ENCODE results near the gene PGR.

GRCh38 chr11:101104716-101105115, 24.9 kb downstream of the PGR start:
- TF ChIP-seq, protein P1, sequence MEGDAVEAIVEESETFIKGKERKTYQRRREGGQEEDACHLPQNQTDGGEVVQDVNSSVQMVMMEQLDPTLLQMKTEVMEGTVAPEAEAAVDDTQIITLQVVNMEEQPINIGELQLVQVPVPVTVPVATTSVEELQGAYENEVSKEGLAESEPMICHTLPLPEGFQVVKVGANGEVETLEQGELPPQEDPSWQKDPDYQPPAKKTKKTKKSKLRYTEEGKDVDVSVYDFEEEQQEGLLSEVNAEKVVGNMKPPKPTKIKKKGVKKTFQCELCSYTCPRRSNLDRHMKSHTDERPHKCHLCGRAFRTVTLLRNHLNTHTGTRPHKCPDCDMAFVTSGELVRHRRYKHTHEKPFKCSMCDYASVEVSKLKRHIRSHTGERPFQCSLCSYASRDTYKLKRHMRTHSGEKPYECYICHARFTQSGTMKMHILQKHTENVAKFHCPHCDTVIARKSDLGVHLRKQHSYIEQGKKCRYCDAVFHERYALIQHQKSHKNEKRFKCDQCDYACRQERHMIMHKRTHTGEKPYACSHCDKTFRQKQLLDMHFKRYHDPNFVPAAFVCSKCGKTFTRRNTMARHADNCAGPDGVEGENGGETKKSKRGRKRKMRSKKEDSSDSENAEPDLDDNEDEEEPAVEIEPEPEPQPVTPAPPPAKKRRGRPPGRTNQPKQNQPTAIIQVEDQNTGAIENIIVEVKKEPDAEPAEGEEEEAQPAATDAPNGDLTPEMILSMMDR (conservative IDR thresholded peaks at IDR 0.05; ENCODE audit: low read depth, low read length) = no peak
- no peak for TF ChIP-seq EZH2 (IDR thresholded peaks at IDR 0.05; ENCODE audit: borderline replicate concordance, low read depth, low read length, poor library complexity, severe bottlenecking)
